IPS DF 19.7 (cell line): Measurements from ENCODE around the gene LYPD6.

ENCODE experiments used
- DNase-seq: peaks from one replicate; pipeline ENCODE4 v3.0.0-alpha.2; 2013; ENCODE audit warnings: low read depth, low spot score

Gene LYPD6

GRCh38 chr2:149507974-149508373, 177.6 kb downstream of the LYPD6 start:
- DNase-seq: no peak

- DNase-seq: no peak
Observed at GRCh38 chr2:149513461-149513860, 183.1 kb downstream of the LYPD6 start.
